HCT116 (cell line): ENCODE measurements around the gene ZNF324B. TPM values are rescaled to one million over a fixed set of nuclear protein-coding genes. Genes with fewer than 3 reads are reported as not detected.

Source experiments
- ATAC-seq: fragments of 200-7000 bp; cut with Tn5 transposase; 2 replicates; pipeline ENCODE4 v1.9.1; 2020; ENCODE audit warnings: mild to moderate bottlenecking, moderate library complexity
- BruUV-seq: library from RNA; stranded (reverse); fragments of 400-500 nt; replicated peaks from 2 replicates; lab custom pipeline; 2021; lab: Mats Ljungman, UMichigan
- CTCF ChIA-PET: fragments of 300-600 bp; sonication (Branson Sonifier 250); formaldehyde crosslinking; loops from one replicate; lab custom pipeline; 2021; ENCODE audit warnings: antibody characterized with exemption; lab: Charles Lee
- POLR2A ChIA-PET: fragments of 300-600, 350-600 bp; sonication (Branson Sonifier 250); formaldehyde crosslinking; loops from one replicate; lab custom pipeline; 2021; ENCODE audit warnings: antibody characterized with exemption; lab: Charles Lee
- RAD21 ChIA-PET, 2 experiments: fragments of 300-600 bp; sonication (Branson Sonifier 250); formaldehyde crosslinking; loops; one replicate each; lab custom pipeline; 2023; ENCODE audit warnings: low total read pairs in 2 of 2; ENCODE audit not compliant: uncharacterized antibody in 2 of 2, unreplicated experiment in 2 of 2, low non-redundant PET in 1 of 2; lab: Charles Lee
- DNase-seq: peaks from one replicate; pipeline ENCODE4 v3.0.0-alpha.2; 2010; ENCODE audit warnings: low read depth, low spot score
- H2AFZ ChIP-seq: fragments of 200-600 bp; shearing (Covaris generic), sonication (generic); 2 replicates; pipeline ENCODE4 v1.6.1; 2017; ENCODE audit warnings: low read depth, mixed run types, mixed read lengths, antibody characterized with exemption, low read length; ENCODE audit not compliant: poor library complexity, severe bottlenecking
- H3K27ac ChIP-seq: 2 replicates; pipeline ENCODE4 v1.5.1; 2012; ENCODE audit warnings: low read depth, low read length
- H3K27me3 ChIP-seq: fragments of 200-600 bp; sonication (generic); 2 replicates; pipeline ENCODE4 v1.6.1; 2016; ENCODE audit warnings: mixed run types, low read length, mixed read lengths; ENCODE audit not compliant: insufficient read depth
- H3K36me3 ChIP-seq, 2 experiments: fragments of 200-500 bp in 1 of 2; fragments of 200-600 bp in 1 of 2; sonication (Bioruptor generic) in 1 of 2; sonication (generic) in 1 of 2; 2 replicates each; pipeline versions ENCODE4 v1.5.1 to v1.6.1; 2014 to 2016; ENCODE audit warnings: low read length in 2 of 2, inconsistent platforms in 1 of 2, mixed read lengths in 1 of 2, mixed run types in 1 of 2; ENCODE audit not compliant: insufficient read depth in 2 of 2, control insufficient read depth in 1 of 2
- H3K4me1 ChIP-seq, 2 experiments: fragments of 200-600 bp in 1 of 2; sonication (generic) in 1 of 2; 2 replicates each; pipeline versions ENCODE4 v1.5.1 to v1.6.1; 2012 to 2017; ENCODE audit warnings: low read length in 2 of 2, inconsistent platforms in 1 of 2, mild to moderate bottlenecking in 1 of 2, mixed read lengths in 1 of 2, mixed run types in 1 of 2, moderate library complexity in 1 of 2; ENCODE audit not compliant: insufficient read depth in 2 of 2, control insufficient read depth in 1 of 2
- H3K4me2 ChIP-seq: fragments of 200-600 bp; sonication (generic); 2 replicates; pipeline ENCODE4 v1.6.1; 2017; ENCODE audit warnings: mixed run types, low read length, mixed read lengths
- H3K4me3 ChIP-seq, 2 experiments: fragments of 200-600 bp in 1 of 2; sonication (generic) in 1 of 2; replicated peaks in 1 of 2; 2 replicates each; pipeline ENCODE4 v1.5.1; 2011 to 2016; ENCODE audit warnings: low read length in 2 of 2, control low read depth in 1 of 2, low read depth in 1 of 2, mild to moderate bottlenecking in 1 of 2, mixed read lengths in 1 of 2, mixed run types in 1 of 2
- H3K79me2 ChIP-seq: fragments of 200-600 bp; sonication (generic); 2 replicates; pipeline ENCODE4 v1.6.1; 2017; ENCODE audit warnings: mild to moderate bottlenecking, mixed run types, low read length, moderate library complexity, mixed read lengths; ENCODE audit not compliant: insufficient read depth
- H3K9ac ChIP-seq: fragments of 200-600 bp; sonication (generic); 2 replicates; pipeline ENCODE4 v1.6.1; 2016; ENCODE audit warnings: low read length, mixed read lengths
- H3K9me2 ChIP-seq: fragments of 200-600 bp; sonication (generic), shearing (Covaris generic); 2 replicates; pipeline ENCODE4 v1.6.1; 2017; ENCODE audit warnings: mixed run types, mild to moderate bottlenecking, moderate library complexity; ENCODE audit not compliant: insufficient read depth
- H3K9me3 ChIP-seq, 2 experiments: fragments of 200-500 bp in 1 of 2; fragments of 200-600 bp in 1 of 2; sonication (Bioruptor generic) in 1 of 2; sonication (generic) in 1 of 2; 2 replicates each; pipeline ENCODE4 v1.6.1; 2014 to 2017; ENCODE audit warnings: low read length in 2 of 2, mixed read lengths in 2 of 2, inconsistent platforms in 1 of 2, low read depth in 1 of 2, mild to moderate bottlenecking in 1 of 2, mixed run types in 1 of 2, moderate library complexity in 1 of 2; ENCODE audit not compliant: control insufficient read depth in 1 of 2, insufficient read depth in 1 of 2
- H4K20me1 ChIP-seq: fragments of 200-600 bp; sonication (generic), shearing (Covaris generic); 2 replicates; pipeline ENCODE4 v1.6.1; 2017; ENCODE audit warnings: mixed run types, mild to moderate bottlenecking, moderate library complexity; ENCODE audit not compliant: insufficient read depth
- EGR1 ChIP-seq: IDR thresholded peaks from 2 replicates; pipeline ENCODE4 v1.6.1; 2012; ENCODE audit warnings: low read depth
- RAD21 ChIP-seq: IDR thresholded peaks from 2 replicates; pipeline ENCODE4 v1.6.1; 2012; ENCODE audit warnings: low read depth, mild to moderate bottlenecking
- ZNF274 ChIP-seq: fragments of 200-500 bp; sonication (Bioruptor generic); IDR thresholded peaks from 2 replicates; pipeline ENCODE4 v1.6.1; 2014; ENCODE audit warnings: mild to moderate bottlenecking, low read depth, low read length, inconsistent platforms
- intact Hi-C: fragments of 100-400 bp; cut with micrococcal nuclease; formaldehyde crosslinking; loops from 2 replicates; pipeline ENCODE4 v1.10.0; 2022
- total RNA-seq: library from RNA; stranded (reverse); gene quantifications from one replicate; pipeline ENCODE4 v1.2.1, GENCODE V29; 2021; ENCODE audit not compliant: unreplicated experiment
- TF ChIP-seq, protein P1 (sequence below), 3 experiments: fragments of 200-600 bp in 1 of 3; sonication (generic) in 1 of 3; IDR thresholded peaks in 2 of 3; conservative IDR thresholded peaks in 1 of 3; 2 replicates each; pipeline ENCODE4 v1.5.1; 2012 to 2017; ENCODE audit warnings: low read depth in 2 of 3, low read length in 2 of 3, antibody characterized with exemption in 1 of 3, borderline replicate concordance in 1 of 3, control low read depth in 1 of 3, mild to moderate bottlenecking in 1 of 3, mixed read lengths in 1 of 3, mixed run types in 1 of 3, moderate library complexity in 1 of 3; ENCODE audit not compliant: insufficient read depth in 1 of 3
- TF ChIP-seq, protein P2 (sequence below): IDR thresholded peaks from 2 replicates; pipeline ENCODE4 v1.6.1; 2012

The ZNF324B gene
- total RNA-seq, 1 experiment from 2014 or later = 9.4 TPM

DNA sequence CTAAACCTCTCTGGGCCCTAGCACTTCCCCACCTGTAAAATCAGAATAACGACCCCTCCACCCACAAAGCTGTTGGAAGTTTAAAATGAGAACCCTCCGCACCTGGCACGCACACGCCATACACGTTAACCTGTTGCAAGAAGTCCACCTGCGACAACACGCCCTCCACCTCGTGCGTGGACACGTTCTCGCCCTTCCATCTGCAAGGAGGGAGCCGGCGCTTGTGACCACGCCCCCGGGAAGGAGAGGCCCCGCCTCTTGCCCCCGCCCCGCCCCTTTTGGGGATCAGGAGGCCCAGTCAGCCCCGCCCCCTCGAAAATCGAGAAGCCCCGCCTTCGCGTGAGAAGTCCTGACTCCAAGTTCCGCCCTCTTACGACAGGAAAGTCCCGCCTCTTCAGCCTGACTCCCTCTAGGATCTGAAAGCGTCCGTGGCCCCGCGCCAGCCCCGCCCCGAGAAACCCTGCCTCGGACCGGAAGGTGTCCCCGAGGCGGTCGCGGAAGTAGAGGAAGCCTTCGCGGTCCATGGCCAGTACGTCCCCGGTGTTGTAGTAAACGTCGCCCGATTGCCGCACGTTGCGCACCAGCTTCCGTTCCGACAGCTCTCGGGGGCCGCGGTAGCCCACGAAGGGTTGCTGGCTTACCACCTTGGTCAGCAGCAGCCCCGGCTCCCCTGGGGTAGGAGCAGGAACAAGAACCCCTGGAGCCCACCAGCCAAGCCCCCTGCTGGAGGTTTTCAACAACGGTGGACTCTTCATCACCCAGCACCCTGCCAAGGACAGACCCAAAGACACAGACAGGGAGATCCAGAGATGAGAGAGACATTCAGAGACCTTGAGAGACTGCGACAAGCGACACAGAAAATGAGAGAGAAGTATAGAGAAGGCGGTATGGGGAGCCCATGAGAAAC is 47.9 kb downstream of the ZNF324B start (continued):
- TF ChIP-seq, protein P1, sequence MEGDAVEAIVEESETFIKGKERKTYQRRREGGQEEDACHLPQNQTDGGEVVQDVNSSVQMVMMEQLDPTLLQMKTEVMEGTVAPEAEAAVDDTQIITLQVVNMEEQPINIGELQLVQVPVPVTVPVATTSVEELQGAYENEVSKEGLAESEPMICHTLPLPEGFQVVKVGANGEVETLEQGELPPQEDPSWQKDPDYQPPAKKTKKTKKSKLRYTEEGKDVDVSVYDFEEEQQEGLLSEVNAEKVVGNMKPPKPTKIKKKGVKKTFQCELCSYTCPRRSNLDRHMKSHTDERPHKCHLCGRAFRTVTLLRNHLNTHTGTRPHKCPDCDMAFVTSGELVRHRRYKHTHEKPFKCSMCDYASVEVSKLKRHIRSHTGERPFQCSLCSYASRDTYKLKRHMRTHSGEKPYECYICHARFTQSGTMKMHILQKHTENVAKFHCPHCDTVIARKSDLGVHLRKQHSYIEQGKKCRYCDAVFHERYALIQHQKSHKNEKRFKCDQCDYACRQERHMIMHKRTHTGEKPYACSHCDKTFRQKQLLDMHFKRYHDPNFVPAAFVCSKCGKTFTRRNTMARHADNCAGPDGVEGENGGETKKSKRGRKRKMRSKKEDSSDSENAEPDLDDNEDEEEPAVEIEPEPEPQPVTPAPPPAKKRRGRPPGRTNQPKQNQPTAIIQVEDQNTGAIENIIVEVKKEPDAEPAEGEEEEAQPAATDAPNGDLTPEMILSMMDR (IDR thresholded peaks at IDR 0.05 in 2 of 3, conservative IDR thresholded peaks at IDR 0.05 in 1 of 3; ENCODE audit: borderline replicate concordance in 1 of 3, insufficient read depth in 1 of 3, low read depth in 2 of 3, low read length in 2 of 3) = peak in 1 of 3 experiments; percentile 25; a peak in 1 of 6 replicates
- TF ChIP-seq RAD21 (no peak), ZNF274 (no peak)
- TF ChIP-seq, protein P2, sequence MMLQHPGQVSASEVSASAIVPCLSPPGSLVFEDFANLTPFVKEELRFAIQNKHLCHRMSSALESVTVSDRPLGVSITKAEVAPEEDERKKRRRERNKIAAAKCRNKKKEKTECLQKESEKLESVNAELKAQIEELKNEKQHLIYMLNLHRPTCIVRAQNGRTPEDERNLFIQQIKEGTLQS = no peak

DNA sequence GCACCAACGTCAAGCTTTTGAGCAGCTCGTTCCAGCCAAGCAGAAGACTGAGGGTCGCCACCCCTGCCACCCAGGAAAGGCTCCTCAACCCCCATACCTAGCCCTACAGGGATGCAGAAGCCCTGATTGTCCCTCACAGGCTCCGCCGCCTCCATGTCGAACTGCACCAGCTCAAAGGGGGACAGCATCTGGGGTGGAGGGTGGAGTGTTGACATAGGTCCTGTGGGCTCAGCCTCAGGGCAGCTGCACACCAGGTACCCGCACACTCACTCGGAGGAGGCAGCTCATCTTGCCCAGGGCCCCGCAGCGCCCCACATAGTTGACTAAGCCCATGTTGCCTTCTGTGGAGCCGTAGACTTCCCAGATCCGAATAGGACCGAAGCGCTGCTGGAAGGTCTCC is 48.8 kb downstream of the ZNF324B start:
- Histone ChIP-seq H2AFZ (no peak overlapping the region), H3K9me2 (no peaks in the 10 kb centered on the region), H3K9ac (no peak overlapping the region), H3K4me2 (peak overlapping the region; percentile 88), H3K4me3 (peak overlapping the region; percentile 62 to 83), H3K27ac (peak overlapping the region; percentile 82; the same call in 1 of the 2 replicates), H3K79me2 (peaks cover 17% of the 10 kb centered on the region), H3K27me3 (no peaks in the 10 kb centered on the region), H3K36me3 (no peaks in the 10 kb centered on the region), H3K4me1 (peaks cover 10 to 22% of the 10 kb centered on the region in 2 experiments; a peak in 3 of 4 replicates), H4K20me1 (no peaks in the 10 kb centered on the region), H3K9me3 (no peaks in the 10 kb centered on the region)
- ChIA-PET POLR2A (interaction anchor here (1.4 to 1.5 kb wide), 2 partner anchors 14 to 20 kb away, joined by 3 to 7 read pairs; partner anchors contain the start of gene ZBTB45), CTCF (interaction anchor here (1.9 kb wide), 1 partner anchor 14 kb away, joined by 6 read pairs; no protein-coding TSS in a partner anchor), RAD21 (no interaction called here)
- intact Hi-C loops = no loop called here
- ATAC-seq = no peak
- no peak for TF ChIP-seq EGR1
- TF ChIP-seq, protein P2 = no peak
- DNase-seq = no peak
- no TSS peak for BruUV-seq

Other genes with a start within 250 kb of the ZNF324B start
- 46.3 TPM for gene ZNF544, start 222.7 kb upstream of the ZNF324B start, total RNA-seq
- 6.4 TPM for gene ZNF8, start 172.7 kb upstream of the ZNF324B start, total RNA-seq
- 28.1 TPM for gene ERVK3-1, start 146.2 kb upstream of the ZNF324B start, total RNA-seq
- gene ZSCAN22, start 124.6 kb upstream of the ZNF324B start, total RNA-seq = 4.6 TPM
- 1.2 TPM for gene A1BG, start 98.1 kb upstream of the ZNF324B start, total RNA-seq
- 5.1 TPM for gene ZNF497, start 88.9 kb upstream of the ZNF324B start, total RNA-seq
- gene ZNF837, start 70.6 kb upstream of the ZNF324B start, total RNA-seq = 3.2 TPM
- gene RPS5, start 64.4 kb upstream of the ZNF324B start, total RNA-seq = 1,982 TPM
- 1.2 TPM for gene RNF225, start 56.0 kb upstream of the ZNF324B start, total RNA-seq
- gene ZNF584, start 43.0 kb upstream of the ZNF324B start, total RNA-seq = 25.8 TPM
- gene ZNF132, start 11.5 kb upstream of the ZNF324B start, total RNA-seq = not detected
- gene ZNF324, start 15.5 kb downstream of the ZNF324B start, total RNA-seq = 11.3 TPM
- 6.5 TPM for gene ZNF446, start 24.7 kb downstream of the ZNF324B start, total RNA-seq
- gene SLC27A5, start 60.4 kb downstream of the ZNF324B start, total RNA-seq = 27.1 TPM
- 12.0 TPM for gene ZBTB45, start 68.2 kb downstream of the ZNF324B start, total RNA-seq
- gene TRIM28, start 92.4 kb downstream of the ZNF324B start, total RNA-seq = 908 TPM
- 125 TPM for gene CHMP2A, start 103.5 kb downstream of the ZNF324B start, total RNA-seq
- gene UBE2M, start 107.0 kb downstream of the ZNF324B start, total RNA-seq = 120 TPM
- gene MZF1, start 121.7 kb downstream of the ZNF324B start, total RNA-seq = 33.0 TPM